GM12878 (cell line): ENCODE data around the gene SF3B4. TPM values are rescaled to one million over a fixed set of nuclear protein-coding genes. Genes with fewer than 3 reads are reported as not detected.

Experiments used
- ATAC-seq: fragments of 200-7000 bp; cut with Tn5 transposase; 3 replicates; pipeline ENCODE4 v1.9.1; 2020; ENCODE audit warnings: mild to moderate bottlenecking, moderate library complexity
- BruUV-seq: library from RNA; stranded (reverse); fragments of 400-500 nt; replicated peaks from 2 replicates; lab custom pipeline; 2021; lab: Mats Ljungman, UMichigan
- CTCF ChIA-PET: fragments of 300-600 bp; sonication (Branson Sonifier 250); formaldehyde crosslinking; extraction: SDS; loops from one replicate; lab custom pipeline; 2021; ENCODE audit warnings: inconsistent platforms; lab: Yijun Ruan, JAX
- POLR2A ChIA-PET: fragments of 350-600 bp; formaldehyde crosslinking; extraction: SDS; loops from one replicate; lab custom pipeline; 2021; ENCODE audit warnings: inconsistent platforms; lab: Charles Lee
- RAD21 ChIA-PET: fragments of 300-600 bp; sonication (Branson Sonifier 250); formaldehyde crosslinking; loops from one replicate; lab custom pipeline; 2023; ENCODE audit warnings: antibody characterized with exemption; ENCODE audit not compliant: unreplicated experiment; lab: Charles Lee
- SMC1A ChIA-PET: fragments of 300-600 bp; sonication (Branson Sonifier 250); formaldehyde crosslinking; loops from one replicate; lab custom pipeline; 2023; ENCODE audit not compliant: unreplicated experiment, uncharacterized antibody; lab: Charles Lee
- DNase-seq: peaks from one replicate; pipeline ENCODE4 v3.0.0-alpha.2; 2011; ENCODE audit warnings: low read depth, low spot score
- FAIRE-seq: peaks from 3 replicates; lab custom pipeline; 2011; peaks lifted over from hg19 to GRCh38; lab: Jason Lieb, UNC
- H2AFZ ChIP-seq: 2 replicates; pipeline ENCODE4 v1.6.0; 2011; ENCODE audit warnings: low read depth, low read length, control low read depth; ENCODE audit not compliant: control insufficient read depth
- H3K27ac ChIP-seq: 2 replicates; pipeline ENCODE4 v1.5.1; 2011; ENCODE audit warnings: control low read depth; ENCODE audit not compliant: control insufficient read depth, insufficient read depth
- H3K27me3 ChIP-seq, 2 experiments: replicated peaks in 1 of 2; 2 replicates each; pipeline versions ENCODE4 v1.6.0 to v1.6.1; 2011; ENCODE audit warnings: low read length in 1 of 2; ENCODE audit not compliant: control insufficient read depth in 2 of 2, insufficient read depth in 2 of 2
- H3K36me3 ChIP-seq, 2 experiments: 2 replicates each; pipeline ENCODE4 v1.5.1; 2011; ENCODE audit warnings: low read length in 1 of 2; ENCODE audit not compliant: control insufficient read depth in 2 of 2, insufficient read depth in 2 of 2
- H3K4me1 ChIP-seq: 2 replicates; pipeline ENCODE4 v1.6.1; 2011; ENCODE audit warnings: mild to moderate bottlenecking, low read length, moderate library complexity, mixed read lengths; ENCODE audit not compliant: control insufficient read depth, insufficient read depth
- H3K4me2 ChIP-seq: 2 replicates; pipeline ENCODE4 v1.6.0; 2011; ENCODE audit warnings: control low read depth; ENCODE audit not compliant: control insufficient read depth, insufficient read depth
- H3K4me3 ChIP-seq: fragments of 200-600 bp; sonication (generic); 2 replicates; pipeline ENCODE4 v1.5.1; 2016
- H3K79me2 ChIP-seq: 2 replicates; pipeline ENCODE4 v1.6.0; 2011; ENCODE audit warnings: low read length; ENCODE audit not compliant: control insufficient read depth, insufficient read depth
- H3K9ac ChIP-seq: 2 replicates; pipeline ENCODE4 v1.8.0; 2011; ENCODE audit warnings: low read length, control low read depth, mixed read lengths; ENCODE audit not compliant: control insufficient read depth, insufficient read depth
- H3K9me3 ChIP-seq: replicated peaks from 3 replicates; pipeline ENCODE4 v1.5.1; 2011; ENCODE audit warnings: mild to moderate bottlenecking, low read length; ENCODE audit not compliant: control insufficient read depth, insufficient read depth
- H4K20me1 ChIP-seq: 2 replicates; pipeline ENCODE4 v1.6.0; 2011; ENCODE audit not compliant: control insufficient read depth, insufficient read depth
- BMI1 ChIP-seq: fragments of 450-650 bp; IDR thresholded peaks from 2 replicates; pipeline ENCODE4 v1.6.1; 2016; ENCODE audit warnings: mild to moderate bottlenecking, moderate library complexity, borderline replicate concordance
- CBX3 ChIP-seq: fragments of 200-600 bp; sonication (generic); IDR thresholded peaks from 2 replicates; pipeline ENCODE4 v1.6.1; 2016; ENCODE audit warnings: low read depth, borderline replicate concordance
- ELK1 ChIP-seq: IDR thresholded peaks from 2 replicates; pipeline ENCODE4 v1.6.1; 2012; ENCODE audit warnings: low read depth, low read length, improper control_type of control experiment
- EP300 ChIP-seq, 2 experiments: fragments of 150-350 bp in 1 of 2; IDR thresholded peaks; 2 replicates each; pipeline ENCODE4 v1.6.1; 2011 to 2012; ENCODE audit warnings: low read depth in 2 of 2, low read length in 2 of 2, borderline replicate concordance in 1 of 2, improper control_type of control experiment in 1 of 2, inconsistent platforms in 1 of 2; ENCODE audit not compliant: control insufficient read depth in 1 of 2
- ESRRA ChIP-seq: IDR thresholded peaks from 2 replicates; pipeline ENCODE4 v1.6.1; 2012; ENCODE audit warnings: mild to moderate bottlenecking, low read length, improper control_type of control experiment
- JUNB ChIP-seq: IDR thresholded peaks from 2 replicates; pipeline ENCODE4 v1.6.1; 2016; ENCODE audit warnings: antibody characterized with exemption, mild to moderate bottlenecking
- JUND ChIP-seq: IDR thresholded peaks from 2 replicates; pipeline ENCODE4 v1.6.1; 2012; ENCODE audit warnings: low read depth, mild to moderate bottlenecking, low read length, improper control_type of control experiment, moderate library complexity
- NFIC ChIP-seq: IDR thresholded peaks from 2 replicates; pipeline ENCODE4 v1.6.1; 2012; ENCODE audit warnings: low read depth, mild to moderate bottlenecking, inconsistent platforms, low read length, moderate library complexity
- NR2C1 ChIP-seq: fragments of 450-650 bp; IDR thresholded peaks from 2 replicates; pipeline ENCODE4 v1.6.1; 2017; ENCODE audit warnings: antibody characterized with exemption, mild to moderate bottlenecking, moderate library complexity
- POU2F2 ChIP-seq: IDR thresholded peaks from 3 replicates; pipeline ENCODE4 v1.6.1; 2011; ENCODE audit warnings: low read depth, mild to moderate bottlenecking, low read length, borderline replicate concordance
- ZNF622 ChIP-seq: fragments of 450-650 bp; IDR thresholded peaks from 2 replicates; pipeline ENCODE4 v1.6.1; 2017; ENCODE audit warnings: mild to moderate bottlenecking, inconsistent platforms
- ZZZ3 ChIP-seq: IDR thresholded peaks from 2 replicates; pipeline ENCODE4 v1.6.1; 2011; ENCODE audit warnings: low read depth; ENCODE audit not compliant: control insufficient read depth, insufficient read length
- WGBS: methylation state at CpG from one replicate; pipeline ENCODE4 v1.1.6; 2016; ENCODE audit warnings: low lambda C conversion rate; ENCODE audit not compliant: insufficient replicate concordance, insufficient coverage; ENCODE audit errors: missing lambda C conversion rate; 5-methylcytosine and 5-hydroxymethylcytosine counted together
- in situ Hi-C: fragments of 300-500 bp; cut with MboI; formaldehyde crosslinking; loops from 9 replicates; pipeline ENCODE4 v1.14.3; 2018; ENCODE audit warnings: mixed read lengths
- intact Hi-C: fragments of 100-400 bp; cut with micrococcal nuclease; formaldehyde crosslinking; loops from one replicate; pipeline ENCODE4 v1.14.2; 2022; ENCODE audit not compliant: unreplicated experiment
- polyA plus RNA-seq, 11 experiments: library from polyadenylated mRNA; depleted of rRNA in 4 of 11; unstranded in 6 of 11; stranded (reverse) in 5 of 11; fragments of >200 nt; fragmentation: Nextera tagmentation in 4 of 11; fragmentation: Illumina TruSeq in 1 of 11; extraction: Ambion mirVana in 4 of 11; extraction: Trizol in 1 of 11; gene quantifications; 1 replicate in 1 of 11; 2 replicates in 10 of 11; pipeline versions ENCODE4 v1.2.1 to v1.2.3, GENCODE V29; 2011 to 2016; ENCODE audit warnings: inconsistent platforms in 2 of 11, missing spikeins in 2 of 11, low read depth in 1 of 11
- total RNA-seq, 4 experiments: library from RNA; depleted of rRNA in 3 of 4; stranded (reverse); fragments of >200 nt in 3 of 4; fragmentation: Illumina TruSeq in 1 of 4; extraction: Trizol in 1 of 4; gene quantifications; 2 replicates each; pipeline versions ENCODE4 v1.2.1 to v1.2.3, GENCODE V29; 2013 to 2021
- TF ChIP-seq, protein P1 (sequence below): fragments of 450-650 bp; IDR thresholded peaks from 2 replicates; pipeline ENCODE4 v1.6.1; 2016; ENCODE audit warnings: mild to moderate bottlenecking
- TF ChIP-seq, protein P2 (sequence below): fragments of 450-650 bp; formaldehyde crosslinking; IDR thresholded peaks from 2 replicates; pipeline ENCODE4 v1.4.0; 2022; ENCODE audit warnings: mild to moderate bottlenecking, moderate library complexity

SF3B4 gene
- total and polyA plus RNA-seq, 10 of the 15 experiments (the other 5 are each of a cell fraction or from before 2014, with no cell fraction given) = 1.9 to 146 (median 27.5) TPM

GRCh38 chr1:149949911-149950310, 22.3 kb upstream of the SF3B4 start:
- SMC1A ChIA-PET = no interaction called here
- ATAC-seq = no peak
- BruUV-seq = no TSS peak
- H4K20me1 ChIP-seq = no peaks in the 10 kb centered on the region
- no peak for TF ChIP-seq ELK1
- no peak for TF ChIP-seq ZZZ3
- TF ChIP-seq, protein P1, sequence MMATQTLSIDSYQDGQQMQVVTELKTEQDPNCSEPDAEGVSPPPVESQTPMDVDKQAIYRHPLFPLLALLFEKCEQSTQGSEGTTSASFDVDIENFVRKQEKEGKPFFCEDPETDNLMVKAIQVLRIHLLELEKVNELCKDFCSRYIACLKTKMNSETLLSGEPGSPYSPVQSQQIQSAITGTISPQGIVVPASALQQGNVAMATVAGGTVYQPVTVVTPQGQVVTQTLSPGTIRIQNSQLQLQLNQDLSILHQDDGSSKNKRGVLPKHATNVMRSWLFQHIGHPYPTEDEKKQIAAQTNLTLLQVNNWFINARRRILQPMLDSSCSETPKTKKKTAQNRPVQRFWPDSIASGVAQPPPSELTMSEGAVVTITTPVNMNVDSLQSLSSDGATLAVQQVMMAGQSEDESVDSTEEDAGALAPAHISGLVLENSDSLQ = no peak
- TF ChIP-seq JUNB = no peak
- TF ChIP-seq ZNF622 = no peak
- TF ChIP-seq, all 136 proteins: peak for 0
- Histone ChIP-seq H3K27ac (no peak overlapping the region), H2AFZ (no peak overlapping the region), H3K9me3 (no peaks in the 10 kb centered on the region), H3K4me2 (no peak overlapping the region), H3K9ac (no peak overlapping the region), H3K79me2 (no peaks in the 10 kb centered on the region), H3K27me3 (no peaks in the 10 kb centered on the region), H3K36me3 (peaks cover 3 to 16% of the 10 kb centered on the region in 2 experiments), H3K4me3 (no peak overlapping the region), H3K4me1 (no peaks in the 10 kb centered on the region)
- FAIRE-seq = no peak
- ChIA-PET RAD21 (no interaction called here), CTCF (interaction anchor here (1.1 kb wide), 1 partner anchor 12 kb away, joined by 4 read pairs; no protein-coding TSS in a partner anchor), POLR2A (no interaction called here)
- intact Hi-C loops (no loop called here), in situ Hi-C loops (no loop called here)
- WGBS = 96% methylated on average over 6 of the region's 6 CpGs
- DNase-seq = no peak

DNA sequence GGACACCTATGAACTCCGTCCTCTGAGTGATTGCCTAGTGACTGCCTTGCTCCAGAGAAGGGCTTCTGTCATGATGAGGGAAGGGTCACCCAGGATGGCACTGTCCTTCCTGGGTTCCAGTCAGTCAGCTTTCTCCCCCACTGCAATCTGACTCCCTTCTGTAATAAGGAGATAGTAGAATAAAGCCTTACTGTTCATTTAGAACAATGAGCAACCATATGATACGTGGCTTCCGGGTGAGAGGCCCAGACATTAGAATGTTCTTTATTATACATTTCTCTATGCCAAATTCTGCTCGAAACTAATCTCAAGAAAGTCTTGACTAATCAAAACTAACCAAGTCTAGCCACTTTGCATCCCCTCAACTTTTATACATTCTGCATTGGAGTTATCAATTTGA, 17.6 kb upstream of the SF3B4 start:
- Histone ChIP-seq H3K79me2 (no peaks in the 10 kb centered on the region), H3K36me3 (peaks cover 9 to 24% of the 10 kb centered on the region in 2 experiments), H3K9ac (no peak overlapping the region), H3K4me3 (no peak overlapping the region), H2AFZ (no peak overlapping the region), H3K4me1 (no peaks in the 10 kb centered on the region), H3K9me3 (no peaks in the 10 kb centered on the region), H3K4me2 (no peak overlapping the region), H3K27me3 (no peaks in the 10 kb centered on the region), H4K20me1 (no peaks in the 10 kb centered on the region), H3K27ac (no peak overlapping the region)
- WGBS = 82% methylated on average over 4 of the region's 4 CpGs
- ATAC-seq = no peak
- intact Hi-C loops (no loop called here), in situ Hi-C loops (no loop called here)
- ChIA-PET SMC1A (no interaction called here), RAD21 (no interaction called here), POLR2A (no interaction called here), CTCF (no interaction called here)
- no peak for FAIRE-seq
- no peak for DNase-seq
- no TSS peak for BruUV-seq
- TF ChIP-seq CBX3 (no peak), EP300 (IDR thresholded peaks at IDR 0.05; ENCODE audit: borderline replicate concordance in 1 of 2, control insufficient read depth in 1 of 2, low read depth in 2 of 2, low read length in 2 of 2) (no peak), NR2C1 (no peak), ESRRA (no peak), JUND (no peak), NFIC (no peak), BMI1 (no peak), POU2F2 (no peak)
- TF ChIP-seq, protein P2, sequence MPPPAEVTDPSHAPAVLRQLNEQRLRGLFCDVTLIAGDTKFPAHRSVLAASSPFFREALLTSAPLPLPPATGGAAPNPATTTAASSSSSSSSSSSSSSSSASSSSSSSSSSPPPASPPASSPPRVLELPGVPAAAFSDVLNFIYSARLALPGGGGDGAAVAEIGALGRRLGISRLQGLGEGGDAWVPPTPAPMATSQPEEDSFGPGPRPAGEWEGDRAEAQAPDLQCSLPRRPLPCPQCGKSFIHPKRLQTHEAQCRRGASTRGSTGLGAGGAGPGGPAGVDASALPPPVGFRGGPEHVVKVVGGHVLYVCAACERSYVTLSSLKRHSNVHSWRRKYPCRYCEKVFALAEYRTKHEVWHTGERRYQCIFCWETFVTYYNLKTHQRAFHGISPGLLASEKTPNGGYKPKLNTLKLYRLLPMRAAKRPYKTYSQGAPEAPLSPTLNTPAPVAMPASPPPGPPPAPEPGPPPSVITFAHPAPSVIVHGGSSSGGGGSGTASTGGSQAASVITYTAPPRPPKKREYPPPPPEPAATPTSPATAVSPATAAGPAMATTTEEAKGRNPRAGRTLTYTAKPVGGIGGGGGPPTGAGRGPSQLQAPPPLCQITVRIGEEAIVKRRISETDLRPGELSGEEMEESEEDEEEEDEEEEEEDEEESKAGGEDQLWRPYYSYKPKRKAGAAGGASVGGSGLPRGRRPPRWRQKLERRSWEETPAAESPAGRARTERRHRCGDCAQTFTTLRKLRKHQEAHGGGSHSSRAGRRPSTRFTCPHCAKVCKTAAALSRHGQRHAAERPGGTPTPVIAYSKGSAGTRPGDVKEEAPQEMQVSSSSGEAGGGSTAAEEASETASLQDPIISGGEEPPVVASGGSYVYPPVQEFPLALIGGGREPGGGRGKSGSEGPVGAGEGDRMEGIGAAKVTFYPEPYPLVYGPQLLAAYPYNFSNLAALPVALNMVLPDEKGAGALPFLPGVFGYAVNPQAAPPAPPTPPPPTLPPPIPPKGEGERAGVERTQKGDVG (CRISPR knock-in tag) = no peak
